HCT116 (cell line): Measurements from ENCODE around the gene RREB1. TPM values are rescaled to one million over a fixed set of nuclear protein-coding genes. Genes with fewer than 3 reads are reported as not detected.

Experiments
- ATAC-seq: fragments of 200-7000 bp; cut with Tn5 transposase; 2 replicates; pipeline ENCODE4 v1.9.1; 2020; ENCODE audit warnings: mild to moderate bottlenecking, moderate library complexity
- BruUV-seq: library from RNA; stranded (reverse); fragments of 400-500 nt; replicated peaks from 2 replicates; lab custom pipeline; 2021; lab: Mats Ljungman, UMichigan
- CTCF ChIA-PET: fragments of 300-600 bp; sonication (Branson Sonifier 250); formaldehyde crosslinking; loops from one replicate; lab custom pipeline; 2021; ENCODE audit warnings: antibody characterized with exemption; lab: Charles Lee
- POLR2A ChIA-PET: fragments of 300-600, 350-600 bp; sonication (Branson Sonifier 250); formaldehyde crosslinking; loops from one replicate; lab custom pipeline; 2021; ENCODE audit warnings: antibody characterized with exemption; lab: Charles Lee
- RAD21 ChIA-PET, 2 experiments: fragments of 300-600 bp; sonication (Branson Sonifier 250); formaldehyde crosslinking; loops; one replicate each; lab custom pipeline; 2023; ENCODE audit warnings: low total read pairs in 2 of 2; ENCODE audit not compliant: uncharacterized antibody in 2 of 2, unreplicated experiment in 2 of 2, low non-redundant PET in 1 of 2; lab: Charles Lee
- DNase-seq: peaks from one replicate; pipeline ENCODE4 v3.0.0-alpha.2; 2010; ENCODE audit warnings: low read depth, low spot score
- H2AFZ ChIP-seq: fragments of 200-600 bp; shearing (Covaris generic), sonication (generic); 2 replicates; pipeline ENCODE4 v1.6.1; 2017; ENCODE audit warnings: low read depth, mixed run types, mixed read lengths, antibody characterized with exemption, low read length; ENCODE audit not compliant: poor library complexity, severe bottlenecking
- H3K27ac ChIP-seq: 2 replicates; pipeline ENCODE4 v1.5.1; 2012; ENCODE audit warnings: low read depth, low read length
- H3K27me3 ChIP-seq: fragments of 200-600 bp; sonication (generic); 2 replicates; pipeline ENCODE4 v1.6.1; 2016; ENCODE audit warnings: mixed run types, low read length, mixed read lengths; ENCODE audit not compliant: insufficient read depth
- H3K36me3 ChIP-seq, 2 experiments: fragments of 200-500 bp in 1 of 2; fragments of 200-600 bp in 1 of 2; sonication (Bioruptor generic) in 1 of 2; sonication (generic) in 1 of 2; 2 replicates each; pipeline versions ENCODE4 v1.5.1 to v1.6.1; 2014 to 2016; ENCODE audit warnings: low read length in 2 of 2, inconsistent platforms in 1 of 2, mixed read lengths in 1 of 2, mixed run types in 1 of 2; ENCODE audit not compliant: insufficient read depth in 2 of 2, control insufficient read depth in 1 of 2
- H3K4me1 ChIP-seq, 2 experiments: fragments of 200-600 bp in 1 of 2; sonication (generic) in 1 of 2; 2 replicates each; pipeline versions ENCODE4 v1.5.1 to v1.6.1; 2012 to 2017; ENCODE audit warnings: low read length in 2 of 2, inconsistent platforms in 1 of 2, mild to moderate bottlenecking in 1 of 2, mixed read lengths in 1 of 2, mixed run types in 1 of 2, moderate library complexity in 1 of 2; ENCODE audit not compliant: insufficient read depth in 2 of 2, control insufficient read depth in 1 of 2
- H3K4me2 ChIP-seq: fragments of 200-600 bp; sonication (generic); 2 replicates; pipeline ENCODE4 v1.6.1; 2017; ENCODE audit warnings: mixed run types, low read length, mixed read lengths
- H3K4me3 ChIP-seq, 2 experiments: fragments of 200-600 bp in 1 of 2; sonication (generic) in 1 of 2; replicated peaks in 1 of 2; 2 replicates each; pipeline ENCODE4 v1.5.1; 2011 to 2016; ENCODE audit warnings: low read length in 2 of 2, control low read depth in 1 of 2, low read depth in 1 of 2, mild to moderate bottlenecking in 1 of 2, mixed read lengths in 1 of 2, mixed run types in 1 of 2
- H3K79me2 ChIP-seq: fragments of 200-600 bp; sonication (generic); 2 replicates; pipeline ENCODE4 v1.6.1; 2017; ENCODE audit warnings: mild to moderate bottlenecking, mixed run types, low read length, moderate library complexity, mixed read lengths; ENCODE audit not compliant: insufficient read depth
- H3K9ac ChIP-seq: fragments of 200-600 bp; sonication (generic); 2 replicates; pipeline ENCODE4 v1.6.1; 2016; ENCODE audit warnings: low read length, mixed read lengths
- H3K9me2 ChIP-seq: fragments of 200-600 bp; sonication (generic), shearing (Covaris generic); 2 replicates; pipeline ENCODE4 v1.6.1; 2017; ENCODE audit warnings: mixed run types, mild to moderate bottlenecking, moderate library complexity; ENCODE audit not compliant: insufficient read depth
- H3K9me3 ChIP-seq, 2 experiments: fragments of 200-500 bp in 1 of 2; fragments of 200-600 bp in 1 of 2; sonication (Bioruptor generic) in 1 of 2; sonication (generic) in 1 of 2; 2 replicates each; pipeline ENCODE4 v1.6.1; 2014 to 2017; ENCODE audit warnings: low read length in 2 of 2, mixed read lengths in 2 of 2, inconsistent platforms in 1 of 2, low read depth in 1 of 2, mild to moderate bottlenecking in 1 of 2, mixed run types in 1 of 2, moderate library complexity in 1 of 2; ENCODE audit not compliant: control insufficient read depth in 1 of 2, insufficient read depth in 1 of 2
- H4K20me1 ChIP-seq: fragments of 200-600 bp; sonication (generic), shearing (Covaris generic); 2 replicates; pipeline ENCODE4 v1.6.1; 2017; ENCODE audit warnings: mixed run types, mild to moderate bottlenecking, moderate library complexity; ENCODE audit not compliant: insufficient read depth
- ATF3 ChIP-seq: IDR thresholded peaks from 2 replicates; pipeline ENCODE4 v1.6.1; 2012
- CEBPB ChIP-seq: IDR thresholded peaks from 2 replicates; pipeline ENCODE4 v1.6.1; 2012; ENCODE audit warnings: low read depth
- CTCF ChIP-seq, 3 experiments: fragments of 200-600 bp in 1 of 3; sonication (generic) in 1 of 3; IDR thresholded peaks in 2 of 3; conservative IDR thresholded peaks in 1 of 3; 2 replicates each; pipeline ENCODE4 v1.5.1; 2012 to 2017; ENCODE audit warnings: low read depth in 2 of 3, low read length in 2 of 3, antibody characterized with exemption in 1 of 3, borderline replicate concordance in 1 of 3, control low read depth in 1 of 3, mild to moderate bottlenecking in 1 of 3, mixed read lengths in 1 of 3, mixed run types in 1 of 3, moderate library complexity in 1 of 3; ENCODE audit not compliant: insufficient read depth in 1 of 3
- EGR1 ChIP-seq: IDR thresholded peaks from 2 replicates; pipeline ENCODE4 v1.6.1; 2012; ENCODE audit warnings: low read depth
- EZH2 ChIP-seq: fragments of 200-600 bp; sonication (generic); IDR thresholded peaks from 2 replicates; pipeline ENCODE4 v1.6.1; 2017; ENCODE audit warnings: antibody characterized with exemption, mixed run types
- EZH2phosphoT487 ChIP-seq: fragments of 200-600 bp; IDR thresholded peaks from 2 replicates; pipeline ENCODE4 v1.6.1; 2018; ENCODE audit warnings: antibody characterized with exemption, borderline replicate concordance
- JUND ChIP-seq: IDR thresholded peaks from 2 replicates; pipeline ENCODE4 v1.6.1; 2012
- MAX ChIP-seq: IDR thresholded peaks from 2 replicates; pipeline ENCODE4 v1.6.1; 2012
- POLR2A ChIP-seq: IDR thresholded peaks from 2 replicates; pipeline ENCODE4 v1.7.0; 2011; ENCODE audit warnings: borderline replicate concordance; ENCODE audit not compliant: insufficient read depth, insufficient read length; ENCODE audit errors: extremely low read depth
- POLR2AphosphoS5 ChIP-seq: IDR thresholded peaks from 2 replicates; pipeline ENCODE4 v1.6.1; 2011; ENCODE audit warnings: mild to moderate bottlenecking, low read depth, low read length, moderate library complexity
- RAD21 ChIP-seq: IDR thresholded peaks from 2 replicates; pipeline ENCODE4 v1.6.1; 2012; ENCODE audit warnings: low read depth, mild to moderate bottlenecking
- REST ChIP-seq: IDR thresholded peaks from 2 replicates; pipeline ENCODE4 v1.6.1; 2012; ENCODE audit warnings: low read depth
- SIN3A ChIP-seq: IDR thresholded peaks from 2 replicates; pipeline ENCODE4 v1.6.1; 2012; ENCODE audit warnings: low read depth
- SP1 ChIP-seq: IDR thresholded peaks from 2 replicates; pipeline ENCODE4 v1.6.1; 2012; ENCODE audit warnings: low read depth
- SRF ChIP-seq: IDR thresholded peaks from 2 replicates; pipeline ENCODE4 v1.6.1; 2012; ENCODE audit warnings: low read depth
- TCF7L2 ChIP-seq: IDR thresholded peaks from 2 replicates; pipeline ENCODE4 v1.7.0; 2011; ENCODE audit warnings: borderline replicate concordance, inconsistent platforms; ENCODE audit not compliant: insufficient read depth, insufficient read length; ENCODE audit errors: extremely low read depth
- ZBTB33 ChIP-seq: IDR thresholded peaks from 2 replicates; pipeline ENCODE4 v1.6.1; 2011; ENCODE audit warnings: mild to moderate bottlenecking, low read length, moderate library complexity; ENCODE audit not compliant: insufficient replicate concordance; ENCODE audit errors: extremely low read depth
- ZFX ChIP-seq: fragments of 450-650 bp; IDR thresholded peaks from 2 replicates; pipeline ENCODE4 v1.6.1; 2017
- ZNF274 ChIP-seq: fragments of 200-500 bp; sonication (Bioruptor generic); IDR thresholded peaks from 2 replicates; pipeline ENCODE4 v1.6.1; 2014; ENCODE audit warnings: mild to moderate bottlenecking, low read depth, low read length, inconsistent platforms
- intact Hi-C: fragments of 100-400 bp; cut with micrococcal nuclease; formaldehyde crosslinking; loops from 2 replicates; pipeline ENCODE4 v1.10.0; 2022
- total RNA-seq: library from RNA; stranded (reverse); gene quantifications from one replicate; pipeline ENCODE4 v1.2.1, GENCODE V29; 2021; ENCODE audit not compliant: unreplicated experiment

Gene RREB1
- total RNA-seq, 1 experiment from 2014 or later = 47.9 TPM

GRCh38 chr6:7175462-7175861 lies 67.7 kb downstream of the RREB1 start:
- TF ChIP-seq POLR2A (no peak), CTCF (IDR thresholded peaks at IDR 0.05 in 2 of 3, conservative IDR thresholded peaks at IDR 0.05 in 1 of 3; ENCODE audit: borderline replicate concordance in 1 of 3, insufficient read depth in 1 of 3, low read depth in 2 of 3, low read length in 2 of 3) (no peak), EGR1 (no peak), POLR2AphosphoS5 (no peak), SIN3A (no peak), SP1 (no peak), ZNF274 (no peak), REST (no peak), JUND (no peak), MAX (no peak), EZH2 (no peak), TCF7L2 (no peak), ZFX (no peak), ZBTB33 (no peak), SRF (no peak), EZH2phosphoT487 (no peak), ATF3 (no peak), RAD21 (no peak), CEBPB (no peak)
- ChIA-PET POLR2A (no interaction called here), RAD21 (no interaction called here), CTCF (no interaction called here)
- Histone ChIP-seq H3K27me3 (no peaks in the 10 kb centered on the region), H3K4me1 (no peaks in the 10 kb centered on the region), H3K79me2 (peaks cover 45% of the 10 kb centered on the region), H3K9me3 (no peaks in the 10 kb centered on the region), H3K9ac (no peak overlapping the region), H2AFZ (no peak overlapping the region), H3K36me3 (no peaks in the 10 kb centered on the region; a peak in 1 of 4 replicates), H3K4me2 (no peak overlapping the region), H3K4me3 (no peak overlapping the region), H3K9me2 (no peaks in the 10 kb centered on the region), H3K27ac (no peak overlapping the region), H4K20me1 (no peaks in the 10 kb centered on the region)
- BruUV-seq = no TSS peak
- intact Hi-C loops = no loop called here
- ATAC-seq (no peak), DNase-seq (no peak)
